GM04503 (cell line): ENCODE results near the gene EVA1B.
A peak's percentile ranks its signal among the peaks of the same experiment; 100 is the strongest.

Experiments used
- DNase-seq: peaks from one replicate; pipeline ENCODE4 v3.0.0-alpha.2; 2012; ENCODE audit warnings: low read depth

EVA1B gene

GRCh38 chr1:36346741-36347370 is 23.4 kb upstream of the EVA1B start:
- no peak for DNase-seq

- DNase-seq: no peak
Observed at GRCh38 chr1:36345353-36345752, 21.9 kb upstream of the EVA1B start.

GRCh38 chr1:36344395-36344680 is 20.9 kb upstream of the EVA1B start:
- no peak for DNase-seq

GRCh38 chr1:36343651-36344394 is 20.4 kb upstream of the EVA1B start:
- DNase-seq: no peak

GRCh38 chr1:36342426-36343185 is 19.2 kb upstream of the EVA1B start:
- DNase-seq: no peak

- DNase-seq: no peak
Observed at GRCh38 chr1:36341626-36342320, 18.3 kb upstream of the EVA1B start.

- no peak for DNase-seq
Observed at GRCh38 chr1:36339615-36340014, 16.2 kb upstream of the EVA1B start.

- no peak for DNase-seq
Observed at GRCh38 chr1:36339215-36339614, 15.8 kb upstream of the EVA1B start.

- no peak for DNase-seq
Observed at GRCh38 chr1:36337830-36338229, 14.4 kb upstream of the EVA1B start.

GRCh38 chr1:36330940-36331339 is 7.5 kb upstream of the EVA1B start:
- DNase-seq: no peak

- no peak for DNase-seq
Observed at GRCh38 chr1:36329817-36330216, 6.4 kb upstream of the EVA1B start.

- no peak for DNase-seq
Observed at GRCh38 chr1:36328713-36329112, 5.3 kb upstream of the EVA1B start.

- DNase-seq: no peak
Observed at GRCh38 chr1:36328088-36328480, 4.6 kb upstream of the EVA1B start.

GRCh38 chr1:36327421-36328087 is 4.1 kb upstream of the EVA1B start:
- DNase-seq: no peak

GRCh38 chr1:36326499-36326898 is 3.1 kb upstream of the EVA1B start:
- no peak for DNase-seq

- DNase-seq: no peak
Observed at GRCh38 chr1:36324353-36324703, 883 bp upstream of the EVA1B start.

GRCh38 chr1:36322786-36323635 is 434 bp downstream of the EVA1B start:
- no peak for DNase-seq

GRCh38 chr1:36322041-36322785 is 1.2 kb downstream of the EVA1B start:
- DNase-seq: no peak

- peak; percentile 76 for DNase-seq
Observed at GRCh38 chr1:36321119-36321951, 2.1 kb downstream of the EVA1B start.

GRCh38 chr1:36320767-36321118 is 2.7 kb downstream of the EVA1B start:
- no peak for DNase-seq
